GM21529 (cell line): Measurements from ENCODE around the gene RAB11FIP3.
A peak's percentile ranks its signal among the peaks of the same experiment; 100 is the strongest.
"Not testable (repeated sequence)": the region's sequence is repeated elsewhere in the genome, so short reads cannot be mapped to it uniquely, and the experiment has no call there.

Experiments used
- ATAC-seq: cut with Tn5 transposase; IDR thresholded peaks from one replicate; pipeline ENCODE4 v1.9.1; 2021; ENCODE audit not compliant: unreplicated experiment

RAB11FIP3 gene

DNA sequence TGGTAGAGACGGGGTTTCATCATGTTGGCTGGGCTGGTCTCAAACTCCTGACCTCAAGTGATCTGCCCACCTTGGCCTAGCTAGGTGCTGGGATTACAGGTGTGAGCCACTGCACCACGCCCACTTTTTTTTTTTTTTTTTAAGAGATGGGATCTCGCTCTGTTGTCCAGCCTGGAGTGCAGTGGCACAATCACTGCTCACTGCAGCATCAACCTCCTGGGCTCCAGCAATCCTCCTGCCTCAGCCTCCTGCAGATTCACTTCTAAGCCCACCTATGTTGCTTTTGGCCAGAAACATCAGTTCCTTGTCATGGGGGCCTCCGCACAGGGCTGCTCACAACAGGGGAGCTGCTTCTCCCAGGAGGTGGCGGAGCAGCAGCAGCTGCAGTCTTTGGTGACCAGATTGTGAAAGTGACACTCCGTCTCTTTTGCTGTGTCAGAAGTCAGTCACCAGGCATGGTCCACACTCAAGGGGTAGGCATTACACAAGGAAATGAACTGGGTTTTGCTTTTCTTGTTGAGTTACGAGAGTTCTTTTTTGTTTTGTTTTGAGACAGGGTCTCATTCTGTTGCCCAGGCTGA, 32.9 kb upstream of the RAB11FIP3 start:
- ATAC-seq: no peak

DNA sequence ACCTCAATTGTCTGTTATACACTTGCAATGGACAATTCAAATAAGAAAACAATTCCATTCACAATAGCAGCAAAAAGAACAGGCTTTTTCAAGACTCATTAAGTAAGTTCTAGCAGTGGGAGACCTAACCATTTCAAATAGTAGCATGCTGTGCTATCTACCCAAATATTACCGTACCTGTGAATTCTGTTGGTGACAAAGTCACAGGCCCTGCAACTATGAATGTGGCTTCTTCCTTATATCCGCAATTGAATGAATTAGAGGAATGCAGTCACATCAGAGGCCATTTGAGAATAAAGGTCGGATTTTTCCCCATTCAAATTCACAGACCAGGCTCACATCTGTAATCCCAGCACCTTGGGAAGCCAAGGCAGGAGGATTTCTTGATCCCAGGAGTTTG, 29.2 kb upstream of the RAB11FIP3 start:
- no peak for ATAC-seq

DNA sequence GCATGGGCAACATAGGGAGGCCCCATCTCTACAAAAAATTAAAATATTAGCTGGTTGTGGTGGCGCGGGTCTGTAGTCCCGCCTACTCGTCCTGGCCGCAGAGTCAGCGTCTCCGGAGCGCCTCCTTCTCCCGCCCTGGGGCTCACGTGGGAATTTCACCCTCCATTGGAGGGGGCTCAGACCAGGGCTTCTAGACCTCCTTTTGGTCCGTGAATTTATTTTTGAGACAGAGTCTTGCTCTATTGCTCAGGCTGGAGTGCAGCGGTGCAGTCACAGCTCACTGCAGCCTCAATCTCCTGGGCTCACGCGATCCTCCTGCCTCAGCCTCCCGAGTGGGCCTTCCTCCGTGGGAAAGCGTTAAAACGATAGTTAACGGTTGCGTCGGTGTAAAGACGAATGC, 28.8 kb upstream of the RAB11FIP3 start:
- ATAC-seq: no peak

DNA sequence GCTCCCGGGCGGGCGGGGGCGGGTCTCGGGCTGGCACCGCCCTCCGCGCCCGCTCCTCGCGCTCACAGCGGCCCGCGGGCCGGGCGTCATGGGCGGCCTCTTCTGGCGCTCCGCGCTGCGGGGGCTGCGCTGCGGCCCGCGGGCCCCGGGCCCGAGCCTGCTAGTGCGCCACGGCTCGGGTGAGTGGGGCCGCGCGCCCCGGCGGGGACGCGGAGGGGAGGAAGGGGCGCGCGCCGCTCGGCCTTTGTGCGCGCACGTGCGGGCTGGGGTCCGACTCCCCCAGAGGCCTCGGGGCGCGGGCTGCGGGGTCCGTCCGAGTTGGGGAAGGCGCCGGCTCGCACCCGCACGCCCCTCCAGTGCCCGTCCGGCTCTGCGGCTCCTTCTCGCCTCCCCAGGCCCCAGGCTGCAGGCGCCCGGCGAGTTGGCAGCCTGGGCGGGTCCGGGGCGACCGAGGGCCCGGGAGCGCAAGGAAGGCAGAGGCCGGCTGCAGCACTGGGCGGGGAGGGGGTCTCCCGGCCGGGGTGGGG, 28.3 kb upstream of the RAB11FIP3 start, which contains the start of gene NME4:
NME4 (plus strand) TSS at position 65 of the 527 bp plus-strand sequence; CDS start at position 89, 24 bp downstream.
- ATAC-seq: no peak

DNA sequence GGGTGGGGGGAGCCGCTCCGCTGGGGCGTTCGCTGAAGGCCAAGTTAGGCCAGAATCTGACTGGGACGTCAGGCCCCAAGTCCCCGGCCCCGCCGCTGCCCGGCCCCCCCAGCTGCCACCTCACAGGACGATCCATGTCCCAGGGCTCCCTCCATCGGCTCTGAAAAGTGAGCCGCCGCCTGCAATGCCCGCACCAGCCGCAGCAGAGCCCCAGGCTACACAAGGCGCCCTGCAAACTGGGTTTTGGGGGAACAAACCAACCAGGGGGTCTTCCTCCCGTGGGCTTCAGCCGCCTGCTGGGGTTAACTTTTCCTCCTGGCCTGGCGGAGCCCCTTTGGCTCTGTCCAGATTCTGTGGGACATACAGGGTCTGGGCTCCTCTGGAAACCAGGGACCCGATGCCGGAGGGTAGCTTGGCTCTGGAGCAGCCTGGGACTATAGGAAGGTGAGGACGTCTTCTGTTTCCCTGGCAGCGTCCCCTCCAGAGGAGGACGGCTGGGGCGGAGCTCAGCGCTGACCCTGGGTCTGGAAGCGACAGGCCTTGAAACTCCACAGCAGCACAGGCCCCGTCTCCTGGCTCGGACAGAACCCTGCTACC, 27.6 kb upstream of the RAB11FIP3 start:
- ATAC-seq: no peak

DNA sequence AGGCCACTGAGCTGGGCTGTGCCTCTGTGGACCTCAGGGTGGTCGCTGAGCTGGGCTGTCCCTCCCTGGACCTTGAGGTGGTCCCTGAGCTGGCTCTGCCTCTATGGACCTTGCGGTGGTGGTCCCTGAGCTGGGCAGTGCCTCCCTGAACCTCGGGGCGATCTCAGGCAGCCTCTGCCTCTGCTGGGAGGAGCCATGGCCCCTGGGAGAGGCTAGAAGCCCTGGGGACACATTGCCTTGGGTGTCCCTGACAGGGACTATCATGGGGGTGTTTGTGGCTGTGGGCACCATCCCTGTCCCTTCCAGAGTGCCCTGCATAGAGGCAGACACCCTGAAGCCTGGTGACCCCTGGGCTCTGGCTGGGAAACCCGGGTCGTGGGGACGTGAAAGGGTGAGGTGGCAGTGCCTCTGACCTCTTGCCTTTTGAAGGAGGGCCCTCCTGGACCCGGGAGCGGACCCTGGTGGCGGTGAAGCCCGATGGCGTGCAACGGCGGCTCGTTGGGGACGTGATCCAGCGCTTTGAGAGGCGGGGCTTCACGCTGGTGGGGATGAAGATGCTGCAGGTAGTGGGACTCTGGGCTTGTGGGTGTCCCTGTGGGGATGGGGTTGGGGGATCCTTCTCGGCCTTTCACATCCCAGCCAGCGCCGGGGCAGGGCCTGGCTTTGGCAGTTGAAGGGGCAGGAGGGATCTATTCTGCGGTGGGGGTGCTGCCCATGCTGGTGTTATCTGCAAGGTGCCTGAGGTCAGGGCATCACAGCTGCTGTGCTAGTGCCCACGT, 26.7 kb upstream of the RAB11FIP3 start:
- no peak for ATAC-seq

DNA sequence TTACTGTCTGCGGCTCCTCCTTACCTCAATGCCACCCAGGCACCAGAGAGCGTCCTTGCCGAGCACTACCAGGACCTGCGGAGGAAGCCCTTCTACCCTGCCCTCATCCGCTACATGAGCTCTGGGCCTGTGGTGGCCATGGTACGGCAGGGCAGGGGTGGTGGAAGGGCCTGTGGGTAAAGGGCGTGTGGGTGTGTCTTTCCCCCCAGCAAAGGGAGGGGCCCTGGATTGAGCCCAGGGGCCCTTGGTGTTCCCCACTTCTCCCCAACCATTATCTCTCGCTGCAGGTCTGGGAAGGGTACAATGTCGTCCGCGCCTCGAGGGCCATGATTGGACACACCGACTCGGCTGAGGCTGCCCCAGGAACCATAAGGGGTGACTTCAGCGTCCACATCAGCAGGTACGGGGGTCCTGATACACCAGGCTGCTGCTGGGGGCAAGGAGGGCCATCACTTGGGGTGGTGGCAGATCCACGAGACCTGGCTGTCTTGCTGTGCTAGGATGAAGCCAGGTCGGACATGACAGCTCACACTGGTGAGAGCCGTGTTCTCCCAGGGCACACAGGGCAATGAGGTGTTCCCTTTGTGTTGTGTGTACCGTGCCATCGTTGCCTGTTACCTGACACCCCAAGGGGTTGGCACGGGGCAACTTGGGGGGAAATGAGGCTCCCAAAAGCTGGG, 26.0 kb upstream of the RAB11FIP3 start:
- no peak for ATAC-seq

DNA sequence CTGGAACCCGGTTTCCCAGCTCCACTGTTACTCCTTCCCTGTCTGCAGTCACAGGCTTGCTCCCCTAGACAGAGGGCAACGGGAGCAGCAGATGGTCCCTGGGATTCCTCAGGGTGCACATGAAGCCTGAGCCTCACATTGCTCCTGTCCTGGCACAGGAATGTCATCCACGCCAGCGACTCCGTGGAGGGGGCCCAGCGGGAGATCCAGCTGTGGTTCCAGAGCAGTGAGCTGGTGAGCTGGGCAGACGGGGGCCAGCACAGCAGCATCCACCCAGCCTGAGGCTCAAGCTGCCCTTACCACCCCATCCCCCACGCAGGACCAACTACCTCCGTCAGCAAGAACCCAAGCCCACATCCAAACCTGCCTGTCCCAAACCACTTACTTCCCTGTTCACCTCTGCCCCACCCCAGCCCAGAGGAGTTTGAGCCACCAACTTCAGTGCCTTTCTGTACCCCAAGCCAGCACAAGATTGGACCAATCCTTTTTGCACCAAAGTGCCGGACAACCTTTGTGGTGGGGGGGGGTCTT, 25.3 kb upstream of the RAB11FIP3 start:
- ATAC-seq: no peak

DNA sequence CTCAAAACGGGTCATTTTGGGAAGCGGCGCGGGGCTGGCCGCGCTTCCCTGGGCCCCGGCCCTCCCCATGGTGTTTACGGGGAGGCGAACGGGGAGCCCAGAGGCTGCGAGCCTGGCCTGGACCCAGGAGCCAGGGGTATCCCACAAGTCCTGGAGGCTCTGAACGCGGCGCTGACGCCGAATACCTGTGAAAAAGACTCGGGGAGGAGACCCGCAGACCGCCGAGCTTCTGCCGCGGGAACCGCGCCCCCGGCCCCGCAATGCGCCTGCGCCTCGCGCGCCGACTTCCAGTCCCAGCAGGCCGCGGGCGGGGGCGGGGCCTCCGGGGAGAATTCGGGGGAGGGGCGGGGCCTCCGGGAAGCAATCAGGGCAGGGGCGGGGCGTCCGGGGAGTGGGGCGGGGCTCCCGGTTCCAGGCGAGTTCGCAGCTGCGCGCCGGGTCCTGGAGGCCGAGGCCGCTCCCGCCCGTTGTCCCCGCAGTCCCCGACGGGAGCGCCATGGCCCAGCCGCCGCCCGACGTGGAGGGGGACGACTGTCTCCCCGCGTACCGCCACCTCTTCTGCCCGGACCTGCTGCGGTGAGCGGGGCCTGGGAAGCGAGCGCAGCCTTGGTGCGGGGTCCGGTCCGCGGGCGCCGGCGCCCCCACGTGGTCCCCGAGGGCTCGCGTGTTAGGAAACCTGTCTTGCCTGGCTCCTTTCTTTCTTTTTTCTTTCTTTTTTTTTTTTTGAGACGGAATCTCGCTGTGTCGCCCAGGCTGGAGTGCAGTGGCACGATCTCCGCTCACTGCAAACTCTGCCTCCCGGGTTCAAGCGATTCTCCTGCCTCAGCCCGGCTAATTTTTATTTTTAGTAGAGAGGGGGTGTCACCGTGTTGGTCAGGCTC, 23.7 kb upstream of the RAB11FIP3 start, which contains the start of gene DECR2:
DECR2 (plus strand) TSS at position 418 of the 881 bp plus-strand sequence; CDS start at position 497, 79 bp downstream.
- peak; percentile 57 for ATAC-seq

DNA sequence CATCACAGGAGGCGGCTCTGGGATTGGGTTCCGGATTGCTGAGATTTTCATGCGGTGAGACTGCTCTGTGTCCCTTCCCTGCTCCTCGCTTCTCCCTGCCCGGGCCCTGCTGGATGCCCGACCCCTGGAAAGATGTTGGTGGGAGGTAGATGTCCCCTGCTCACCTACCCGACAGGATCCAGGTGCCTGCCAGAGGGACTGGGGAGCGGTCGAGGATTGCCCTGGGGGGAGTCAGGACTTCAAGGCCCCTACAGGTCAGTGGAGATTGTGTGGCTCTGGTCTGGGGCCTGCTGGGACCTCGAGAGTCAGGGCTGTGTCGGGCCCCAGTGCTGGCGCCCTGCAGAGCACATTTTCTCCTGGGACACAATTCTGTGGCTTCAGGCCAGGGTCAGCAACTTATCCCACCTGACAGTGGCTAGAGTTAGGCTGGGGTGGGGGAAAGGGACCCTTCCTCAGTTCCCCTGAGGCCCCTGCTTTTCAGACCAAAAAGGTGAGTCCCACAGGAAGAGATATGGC, 20.4 kb upstream of the RAB11FIP3 start:
- no peak for ATAC-seq

DNA sequence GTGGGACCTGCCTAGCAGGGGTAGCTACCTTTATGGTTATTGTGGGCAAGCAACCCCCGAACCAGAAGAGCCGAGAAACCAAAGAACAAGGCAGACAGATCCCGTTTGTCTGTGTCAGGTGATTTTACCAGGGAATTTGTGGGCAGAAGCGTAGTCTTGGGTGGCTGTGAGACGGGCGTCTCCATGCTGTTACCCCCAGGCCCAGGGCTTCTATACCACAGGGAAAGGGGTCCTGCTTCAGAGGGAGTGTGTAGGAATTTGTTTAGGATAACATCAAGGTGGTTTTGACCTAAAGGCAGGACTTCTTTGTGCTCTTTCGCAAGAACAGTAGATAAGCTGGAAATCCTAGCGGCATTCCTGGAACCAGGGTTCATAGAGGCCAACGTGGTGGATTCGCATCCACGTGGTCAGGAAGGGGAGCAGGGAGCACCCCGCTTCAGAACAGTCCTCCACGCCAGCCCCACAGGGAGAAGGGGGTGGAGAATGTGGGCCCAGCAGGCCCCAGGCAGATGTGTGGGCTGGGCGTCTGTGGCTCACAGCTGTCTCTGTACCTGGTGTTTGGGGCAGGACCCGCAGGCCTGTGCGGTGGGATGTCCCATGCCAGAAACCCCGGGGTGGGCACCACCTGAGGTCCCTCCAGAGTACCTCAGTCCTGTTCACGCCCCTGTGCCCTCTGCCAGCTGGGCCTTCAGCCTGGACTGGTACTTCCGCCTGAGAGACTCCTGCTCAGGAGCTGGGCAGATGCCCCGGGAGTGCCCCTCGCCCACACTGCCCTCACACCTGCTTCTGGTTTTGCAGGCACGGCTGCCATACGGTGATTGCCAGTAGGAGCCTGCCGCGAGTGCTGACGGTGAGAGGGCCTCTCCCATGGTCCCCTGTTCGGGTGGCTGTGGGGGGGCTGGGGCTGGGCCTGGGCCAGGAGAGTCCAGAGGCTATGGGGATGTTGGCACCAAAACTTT, 19.6 kb upstream of the RAB11FIP3 start:
- ATAC-seq: no peak

DNA sequence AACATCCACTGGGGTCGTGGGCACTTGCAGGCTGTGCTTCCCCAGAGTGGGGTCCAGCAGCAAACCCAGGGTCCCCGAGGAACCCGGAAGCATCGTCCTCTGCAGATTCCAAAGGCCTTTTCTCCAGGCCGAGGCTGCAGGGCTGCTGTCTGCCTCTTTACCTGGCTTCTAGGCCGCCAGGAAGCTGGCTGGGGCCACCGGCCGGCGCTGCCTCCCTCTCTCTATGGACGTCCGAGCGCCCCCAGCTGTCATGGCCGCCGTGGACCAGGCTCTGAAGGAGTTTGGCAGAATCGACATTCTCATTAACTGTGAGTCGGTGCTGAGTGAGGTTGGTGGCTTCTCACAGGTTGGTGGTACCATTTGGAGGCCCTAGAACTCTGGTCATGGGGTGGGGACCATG, 18.2 kb upstream of the RAB11FIP3 start:
- ATAC-seq: no peak

DNA sequence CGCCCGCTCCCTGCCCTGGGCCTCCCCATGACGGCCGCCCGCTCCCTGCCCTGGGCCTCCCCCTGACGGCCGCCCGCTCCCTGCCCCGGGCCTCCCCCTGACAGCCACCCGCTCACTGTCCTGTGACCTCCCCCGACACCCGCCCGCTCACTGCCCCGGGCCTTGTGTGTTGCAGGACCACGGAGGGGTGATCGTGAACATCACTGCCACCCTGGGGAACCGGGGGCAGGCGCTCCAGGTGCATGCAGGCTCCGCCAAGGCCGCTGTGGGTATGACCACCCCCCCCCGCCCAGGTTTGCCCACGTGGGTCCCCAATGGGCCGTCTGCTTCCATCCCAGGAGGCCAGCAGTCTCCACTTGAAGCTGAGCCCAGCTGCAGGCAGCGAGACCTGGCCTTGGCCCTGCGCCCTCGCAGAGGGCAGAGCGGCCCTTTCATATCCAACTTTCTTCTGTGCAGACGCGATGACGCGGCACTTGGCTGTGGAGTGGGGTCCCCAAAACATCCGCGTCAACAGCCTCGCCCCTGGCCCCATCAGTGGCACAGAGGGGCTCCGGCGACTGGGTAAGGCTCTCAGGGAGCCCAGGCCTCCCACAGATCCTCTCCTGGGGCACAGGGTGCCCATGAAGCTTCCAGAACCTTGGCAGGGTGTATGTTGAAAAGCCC, 14.8 kb upstream of the RAB11FIP3 start:
- no peak for ATAC-seq

DNA sequence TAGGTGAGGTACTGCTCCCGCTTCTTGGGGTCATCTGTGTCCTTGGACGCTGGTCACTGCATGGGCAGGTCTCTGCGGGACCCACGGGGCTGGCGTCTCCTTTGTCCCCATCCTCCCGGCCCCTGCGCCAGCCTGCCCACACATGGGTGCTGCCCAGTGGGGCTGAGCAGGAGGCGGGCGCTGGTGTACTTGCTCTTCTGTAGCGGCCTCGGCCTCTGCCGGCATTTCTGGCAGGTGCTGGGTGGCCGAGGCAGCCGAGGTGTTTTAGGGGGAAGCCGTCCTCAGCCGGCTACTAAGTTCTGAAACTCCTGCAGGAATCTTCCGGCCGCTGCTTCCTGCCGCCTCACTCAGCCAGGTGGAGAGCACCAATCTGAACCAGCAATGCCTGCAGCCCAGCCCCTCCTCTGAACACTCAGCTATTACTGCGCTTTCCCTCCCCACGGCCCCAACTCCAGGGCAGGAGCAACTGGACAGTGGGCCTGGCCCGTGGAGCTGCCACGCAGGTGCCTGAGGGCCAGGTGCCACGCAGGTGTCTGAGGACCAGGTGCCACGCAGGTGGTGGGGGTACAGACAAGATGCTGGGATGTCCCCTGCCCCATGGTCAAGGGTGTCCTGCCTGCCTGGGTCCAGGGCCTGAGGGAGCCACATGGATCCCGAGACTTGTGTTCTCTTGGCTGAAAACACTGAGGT, 13.7 kb upstream of the RAB11FIP3 start:
- no peak for ATAC-seq

DNA sequence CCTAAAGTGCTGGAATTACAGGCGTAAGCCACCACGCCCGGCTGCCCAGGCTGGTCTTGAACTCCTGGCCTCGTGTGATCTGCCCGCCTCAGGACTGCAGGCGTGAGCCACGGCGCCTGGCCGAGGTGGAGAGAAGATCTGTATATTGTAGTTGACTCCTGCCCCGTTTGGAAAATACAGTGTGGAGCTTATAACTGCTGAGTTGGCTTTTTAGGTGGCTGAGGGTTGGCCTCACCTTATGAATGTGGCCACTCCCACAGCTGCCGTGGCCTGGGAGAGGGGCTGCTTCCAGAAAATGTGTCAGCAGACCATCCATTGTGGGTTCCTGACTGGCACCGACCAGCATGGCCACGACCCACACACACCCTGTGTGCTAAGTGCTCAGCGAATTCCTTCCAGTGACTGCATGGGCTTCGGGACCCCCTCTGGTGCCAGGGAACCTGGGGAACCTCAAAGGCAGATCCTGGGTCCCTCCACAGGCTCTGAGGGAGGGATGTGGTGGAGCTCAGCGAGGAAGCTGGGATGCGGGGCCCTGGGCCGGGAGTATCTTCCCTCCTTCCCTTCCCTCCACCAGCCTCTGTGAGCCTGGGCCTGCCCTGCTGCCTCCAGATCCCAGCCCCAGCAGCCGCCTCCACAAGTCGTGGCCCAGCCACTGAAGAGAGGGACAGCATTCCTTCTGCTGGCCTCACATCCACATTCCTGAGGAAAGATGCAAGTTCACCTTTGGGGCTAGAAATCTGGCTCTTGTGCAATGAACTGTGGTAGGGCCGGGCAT, 10.9 kb upstream of the RAB11FIP3 start:
- no peak for ATAC-seq

DNA sequence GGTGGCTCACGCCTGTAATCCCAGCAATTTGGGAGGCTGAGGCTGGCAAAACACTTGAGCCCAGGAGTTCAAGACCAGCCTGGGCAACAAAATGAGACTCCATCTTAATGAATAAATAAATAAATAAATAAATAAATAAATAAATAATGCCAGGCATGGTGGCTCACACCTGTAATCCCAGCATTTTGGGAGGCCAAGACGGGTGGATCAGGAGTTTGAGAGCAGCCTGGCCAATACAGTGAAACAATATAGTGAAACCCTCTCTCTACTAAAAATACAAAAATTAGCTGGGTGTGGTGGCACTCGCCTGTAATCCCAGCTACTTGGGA, 10.3 kb upstream of the RAB11FIP3 start:
- not testable (repeated sequence) for ATAC-seq

DNA sequence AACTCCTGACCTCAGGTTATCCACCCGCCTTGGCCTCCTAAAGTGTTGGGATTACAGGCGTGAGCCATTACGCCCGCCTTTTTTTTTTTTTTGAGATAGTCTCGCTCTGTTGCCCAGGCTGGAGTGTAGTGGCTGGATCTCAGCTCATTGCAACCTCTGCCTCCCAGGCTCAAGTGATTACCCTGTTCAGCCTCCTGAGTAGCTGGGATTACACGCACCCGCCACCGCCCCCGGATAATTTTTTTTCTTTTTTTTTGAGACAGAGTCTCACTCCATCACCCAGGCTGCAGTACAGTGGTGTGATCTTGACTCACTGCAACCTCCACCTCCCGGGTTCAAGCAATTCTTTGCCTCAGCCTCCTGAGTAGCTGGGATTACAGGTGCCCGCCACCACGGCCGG, 3.3 kb upstream of the RAB11FIP3 start:
- ATAC-seq: not testable (repeated sequence)
